22Rv1 (cell line): Measurements from ENCODE around the gene HOXD12.

ENCODE experiments used
- H3K27ac ChIP-seq: fragments of 450-650 bp; 2 replicates; pipeline ENCODE4 v1.5.1; 2017
- ZFX ChIP-seq: fragments of 450-650 bp; IDR thresholded peaks from 2 replicates; pipeline ENCODE4 v1.6.1; 2017; ENCODE audit warnings: antibody characterized with exemption, borderline replicate concordance
- TF ChIP-seq, protein P1 (sequence below): fragments of 450-650 bp; IDR thresholded peaks from 2 replicates; pipeline ENCODE4 v1.5.1; 2017; ENCODE audit warnings: mild to moderate bottlenecking

HOXD12 gene

GRCh38 chr2:176109946-176110345 lies 10.4 kb downstream of the HOXD12 start:
- no peak for TF ChIP-seq ZFX
- TF ChIP-seq, protein P1, sequence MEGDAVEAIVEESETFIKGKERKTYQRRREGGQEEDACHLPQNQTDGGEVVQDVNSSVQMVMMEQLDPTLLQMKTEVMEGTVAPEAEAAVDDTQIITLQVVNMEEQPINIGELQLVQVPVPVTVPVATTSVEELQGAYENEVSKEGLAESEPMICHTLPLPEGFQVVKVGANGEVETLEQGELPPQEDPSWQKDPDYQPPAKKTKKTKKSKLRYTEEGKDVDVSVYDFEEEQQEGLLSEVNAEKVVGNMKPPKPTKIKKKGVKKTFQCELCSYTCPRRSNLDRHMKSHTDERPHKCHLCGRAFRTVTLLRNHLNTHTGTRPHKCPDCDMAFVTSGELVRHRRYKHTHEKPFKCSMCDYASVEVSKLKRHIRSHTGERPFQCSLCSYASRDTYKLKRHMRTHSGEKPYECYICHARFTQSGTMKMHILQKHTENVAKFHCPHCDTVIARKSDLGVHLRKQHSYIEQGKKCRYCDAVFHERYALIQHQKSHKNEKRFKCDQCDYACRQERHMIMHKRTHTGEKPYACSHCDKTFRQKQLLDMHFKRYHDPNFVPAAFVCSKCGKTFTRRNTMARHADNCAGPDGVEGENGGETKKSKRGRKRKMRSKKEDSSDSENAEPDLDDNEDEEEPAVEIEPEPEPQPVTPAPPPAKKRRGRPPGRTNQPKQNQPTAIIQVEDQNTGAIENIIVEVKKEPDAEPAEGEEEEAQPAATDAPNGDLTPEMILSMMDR = no peak
- no peak overlapping the region for H3K27ac ChIP-seq

DNA sequence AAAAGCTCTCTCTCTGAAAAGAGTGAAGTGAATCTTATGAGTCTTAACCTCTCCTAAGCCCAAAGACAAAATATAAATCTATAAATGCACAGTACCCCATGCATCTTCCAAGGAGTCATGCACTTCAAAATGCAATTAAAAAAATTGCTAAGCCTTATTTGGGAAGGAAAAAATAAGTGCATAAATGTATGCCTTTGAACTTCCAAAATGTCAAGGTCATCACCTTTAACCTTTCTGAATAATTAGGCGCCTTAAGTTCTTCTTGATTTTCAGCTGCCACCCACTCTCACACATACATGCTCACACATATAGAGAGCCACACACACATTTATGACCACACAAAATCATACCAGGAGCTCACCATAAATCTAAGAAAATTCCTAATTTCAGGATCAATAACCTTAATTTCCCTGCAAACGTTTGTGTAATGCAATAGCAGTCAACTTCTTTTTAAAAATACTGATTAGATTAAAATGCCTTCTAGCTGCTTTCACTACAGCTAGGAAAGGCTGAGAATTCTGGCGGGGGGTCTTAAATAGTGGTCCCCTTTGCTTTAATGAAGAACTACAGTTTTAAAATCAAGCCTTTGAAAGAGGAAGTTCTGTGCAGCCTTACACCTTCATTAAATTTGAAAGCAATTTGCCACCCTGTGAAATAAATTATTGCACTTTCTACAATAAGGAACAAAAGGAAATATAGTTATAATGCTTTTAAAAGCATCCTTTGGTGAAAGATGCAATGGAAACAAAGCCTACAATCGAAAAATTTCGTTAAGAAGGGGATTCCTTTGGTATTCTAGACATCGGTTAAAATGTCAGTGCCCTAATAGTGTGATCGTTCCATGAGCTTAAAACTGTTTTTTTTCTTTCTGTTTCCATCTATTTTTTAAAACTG lies 11.1 kb downstream of the HOXD12 start:
- TF ChIP-seq ZFX = no peak
- TF ChIP-seq, protein P1 = no peak
- H3K27ac ChIP-seq = no peak overlapping the region

GRCh38 chr2:176111309-176111663 lies 11.7 kb downstream of the HOXD12 start:
- H3K27ac ChIP-seq = no peak overlapping the region
- no peak for TF ChIP-seq ZFX
- TF ChIP-seq, protein P1 = peak; percentile 78

DNA sequence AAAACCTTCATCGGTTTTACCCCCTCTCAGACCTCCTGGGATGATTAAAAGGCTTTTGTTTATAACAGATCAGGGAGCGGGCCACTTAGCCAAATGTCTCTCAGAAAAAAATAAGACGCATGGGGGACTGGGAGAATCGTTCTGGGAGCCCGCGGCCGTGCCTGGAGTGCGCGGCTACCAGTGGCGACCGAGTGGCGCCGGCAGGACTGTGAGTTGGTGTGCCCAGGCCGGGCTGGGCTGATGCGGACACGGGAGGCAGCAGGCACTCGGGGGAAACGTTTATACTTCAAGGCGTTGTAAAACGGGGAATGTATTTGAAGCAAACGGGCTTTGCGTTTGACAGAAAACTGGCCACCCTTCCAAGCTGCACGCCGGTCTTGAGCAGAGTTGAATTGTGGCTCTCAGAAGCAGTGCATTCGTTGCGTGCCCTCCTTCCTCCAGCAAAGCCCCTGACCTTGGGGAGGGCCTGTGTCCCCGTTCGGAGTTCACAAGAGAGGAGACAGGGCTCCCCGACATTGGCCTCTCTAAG lies 12.3 kb downstream of the HOXD12 start:
- TF ChIP-seq, protein P1 = no peak
- TF ChIP-seq ZFX = no peak
- H3K27ac ChIP-seq = no peak overlapping the region

- no peak for TF ChIP-seq ZFX
- TF ChIP-seq, protein P1 = no peak
- H3K27ac ChIP-seq = no peak overlapping the region
These were observed 13.0 kb downstream of the HOXD12 start for GRCh38 chr2:176112375-176113302.

DNA sequence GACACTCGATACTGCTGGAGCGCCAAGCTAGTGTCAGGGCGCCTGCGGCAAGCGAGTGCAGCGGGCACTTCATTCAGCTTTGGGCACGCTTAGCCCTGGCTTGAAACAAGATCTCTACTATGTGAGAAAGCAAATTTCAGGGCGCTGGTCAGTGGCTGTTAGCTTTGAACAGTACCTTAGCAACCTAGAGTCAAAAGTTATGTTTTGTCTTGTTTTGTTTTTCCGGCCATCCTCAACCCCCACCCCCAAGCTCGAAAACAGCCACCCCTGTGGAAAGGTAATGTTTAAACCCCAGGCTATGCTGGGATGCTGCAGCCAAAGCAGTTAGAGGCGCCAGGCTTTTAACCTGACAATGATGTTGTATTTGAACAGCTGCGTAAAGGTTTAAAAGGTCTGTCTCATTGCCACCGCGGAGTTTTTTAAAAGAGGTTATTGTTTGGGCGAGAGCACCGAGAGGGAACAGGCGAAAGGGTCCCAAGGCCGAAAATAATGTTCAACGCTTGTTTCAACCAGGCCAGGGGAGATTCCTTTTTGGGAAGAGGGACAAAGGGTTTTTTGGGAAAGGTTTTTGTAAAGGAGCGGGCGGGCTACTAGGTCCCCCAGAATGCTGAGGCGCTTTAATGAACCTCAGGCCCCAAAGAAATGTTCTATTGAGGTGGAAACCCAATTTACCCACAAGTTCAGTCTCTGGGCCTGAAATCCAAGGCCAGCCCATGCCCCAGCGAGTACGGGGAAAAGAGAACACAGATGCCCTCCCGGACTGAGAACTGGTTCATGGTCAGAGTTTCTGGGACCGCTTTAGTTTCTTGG lies 14.7 kb downstream of the HOXD12 start:
- H3K27ac ChIP-seq = no peak overlapping the region
- no peak for TF ChIP-seq ZFX
- TF ChIP-seq, protein P1 = no peak
